Smooth muscle cell (in vitro differentiated cells): ENCODE measurements around the gene DBH. TPM values are rescaled to one million over a fixed set of nuclear protein-coding genes. Genes with fewer than 3 reads are reported as not detected.

Experiments used
- DNase-seq: peaks from one replicate; lab custom pipeline; 2025; ENCODE audit not compliant: unreplicated experiment; lab: John Stamatoyannopoulos, UW
- H2AFZ ChIP-seq: fragments of 200-600 bp; sonication (generic); 2 replicates; pipeline ENCODE4 v1.6.0; 2016; ENCODE audit warnings: antibody characterized with exemption, low read depth, mild to moderate bottlenecking
- H3F3A ChIP-seq: fragments of 200-600 bp; sonication (generic); 2 replicates; pipeline ENCODE4 v1.6.0; 2017; ENCODE audit warnings: antibody characterized with exemption, low read depth
- H3K27ac ChIP-seq: fragments of 200-600 bp; sonication (generic); 2 replicates; pipeline ENCODE4 v1.5.1; 2016; ENCODE audit warnings: low read depth, mild to moderate bottlenecking
- H3K27me3 ChIP-seq: fragments of 200-600 bp; sonication (generic); 2 replicates; pipeline ENCODE4 v1.6.1; 2016; ENCODE audit warnings: low read depth, mild to moderate bottlenecking
- H3K36me3 ChIP-seq: fragments of 200-600 bp; sonication (generic); 2 replicates; pipeline ENCODE4 v1.5.1; 2016; ENCODE audit warnings: low read depth
- H3K4me1 ChIP-seq: fragments of 200-600 bp; sonication (generic); 2 replicates; pipeline ENCODE4 v1.5.1; 2016; ENCODE audit warnings: low read depth
- H3K4me2 ChIP-seq: fragments of 200-600 bp; sonication (generic); 2 replicates; pipeline ENCODE4 v1.6.0; 2016; ENCODE audit warnings: mild to moderate bottlenecking
- H3K4me3 ChIP-seq: fragments of 200-600 bp; sonication (generic); 2 replicates; pipeline ENCODE4 v1.5.1; 2016; ENCODE audit warnings: mild to moderate bottlenecking
- H3K79me2 ChIP-seq: fragments of 200-600 bp; sonication (generic); 2 replicates; pipeline ENCODE4 v1.6.0; 2016; ENCODE audit warnings: low read depth, mild to moderate bottlenecking
- H3K9ac ChIP-seq: fragments of 200-600 bp; sonication (generic); 2 replicates; pipeline ENCODE4 v1.6.0; 2016; ENCODE audit warnings: low read depth
- H3K9me3 ChIP-seq: fragments of 200-600 bp; sonication (generic); replicated peaks from 2 replicates; pipeline ENCODE4 v1.5.1; 2016; ENCODE audit warnings: low read depth
- H4K20me1 ChIP-seq: fragments of 200-600 bp; sonication (generic); 2 replicates; pipeline ENCODE4 v1.6.0; 2016; ENCODE audit warnings: low read depth
- CTCF ChIP-seq: fragments of 200-600 bp; sonication (generic); IDR thresholded peaks from 2 replicates; pipeline ENCODE4 v1.5.1; 2017; ENCODE audit warnings: borderline replicate concordance, mild to moderate bottlenecking, antibody characterized with exemption; ENCODE audit not compliant: insufficient read depth, poor library complexity, severe bottlenecking
- WGBS: methylation state at CpG from one replicate; pipeline ENCODE4 v1.1.7; 2016; ENCODE audit warnings: low lambda C conversion rate; 5-methylcytosine and 5-hydroxymethylcytosine counted together
- polyA plus RNA-seq: library from polyadenylated mRNA; unstranded; fragments of >200 nt; fragmentation: Nextera tagmentation; extraction: Ambion mirVana; gene quantifications from 2 replicates; pipeline ENCODE4 v1.2.1, GENCODE V29; 2016
- total RNA-seq: library from RNA; depleted of rRNA; stranded (reverse); fragments of >200 nt; gene quantifications from 2 replicates; pipeline ENCODE4 v1.2.3, GENCODE V29; 2014

Gene DBH
- total RNA-seq = not detected in 2 replicates
- polyA plus RNA-seq = 0.22 and 0.48 TPM in 2 replicates

- no peaks in the 10 kb centered on the region for H3K27me3 ChIP-seq
- H3K4me2 ChIP-seq = no peak within 1 kb of the TSS
- no peaks in the 10 kb centered on the region for H4K20me1 ChIP-seq
- no peaks in the 10 kb centered on the region for H3K36me3 ChIP-seq
- DNase-seq = no peak
- H3K79me2 ChIP-seq = no peaks in the 10 kb centered on the region
- H3K4me3 ChIP-seq = no peak within 1 kb of the TSS
- H3K27ac ChIP-seq = no peak within 1 kb of the TSS
- TF ChIP-seq CTCF = no peak
- no peaks in the 10 kb centered on the region for H3F3A ChIP-seq
- WGBS = 95% methylated on average over 24 of the region's 24 CpGs
- no peaks in the 10 kb centered on the region for H3K9me3 ChIP-seq
- no peak within 1 kb of the TSS for H2AFZ ChIP-seq
- H3K4me1 ChIP-seq = peaks cover 9% of the 10 kb centered on the region
- H3K9ac ChIP-seq = no peak within 1 kb of the TSS
These were observed at the start of gene DBH for GRCh38 chr9:133635533-133636531. Gene DBH, plus strand, starts transcription at chr9:133636363. Its CDS starts 9 bp downstream, at chr9:133636372.

GRCh38 chr9:133587051-133587450 is 49.1 kb upstream of the DBH start:
- Histone ChIP-seq H3K9me3 (no peaks in the 10 kb centered on the region), H3K4me3 (no peak overlapping the region), H3K79me2 (no peaks in the 10 kb centered on the region), H4K20me1 (no peaks in the 10 kb centered on the region), H3K27ac (no peak overlapping the region), H3F3A (peaks cover 28% of the 10 kb centered on the region), H2AFZ (no peak overlapping the region), H3K27me3 (no peaks in the 10 kb centered on the region), H3K4me1 (peaks cover 29% of the 10 kb centered on the region), H3K36me3 (no peaks in the 10 kb centered on the region), H3K4me2 (no peak overlapping the region), H3K9ac (no peak overlapping the region)
- DNase-seq = no peak
- TF ChIP-seq CTCF = no peak
- WGBS = 97% methylated on average over 8 of the region's 8 CpGs

- no peaks in the 10 kb centered on the region for H3K79me2 ChIP-seq
- no peak for TF ChIP-seq CTCF
- no peaks in the 10 kb centered on the region for H3K36me3 ChIP-seq
- no peak overlapping the region for H3K4me3 ChIP-seq
- 100% methylated on average over 6 of the region's 6 CpGs for WGBS
- H3K9ac ChIP-seq = no peak overlapping the region
- no peaks in the 10 kb centered on the region for H4K20me1 ChIP-seq
- peaks cover 25% of the 10 kb centered on the region for H3F3A ChIP-seq
- H2AFZ ChIP-seq = no peak overlapping the region
- H3K4me1 ChIP-seq = peaks cover 25% of the 10 kb centered on the region
- H3K9me3 ChIP-seq = no peaks in the 10 kb centered on the region
- DNase-seq = no peak
- H3K27ac ChIP-seq = no peak overlapping the region
- H3K27me3 ChIP-seq = no peaks in the 10 kb centered on the region
- H3K4me2 ChIP-seq = no peak overlapping the region
These were observed 48.7 kb upstream of the DBH start for GRCh38 chr9:133587466-133587865.
